ENCODE measurements around the gene SIDT2.

Gene SIDT2

GRCh38 chr11:117239295-117239694 lies 60.8 kb downstream of the SIDT2 start:
- Mint-ChIP-seq H3K4me1 (peaks cover 2% of the 10 kb centered on the region), H3K27ac (peak overlapping the region; percentile 30), H3K4me3 (no peak overlapping the region), H3K9me3 (no peaks in the 10 kb centered on the region), H3K36me3 (ENCODE audit: low read depth) (peaks cover 39% of the 10 kb centered on the region), H3K27me3 (ENCODE audit: low read depth, poor library complexity) (no peaks in the 10 kb centered on the region)
- no peak for TF ChIP-seq CTCF (IDR thresholded peaks at IDR 0.05)
- DNase-seq: no peak

Measured in nephron progenitor cell (in vitro differentiated cells).